Measurements from ENCODE around the gene MCM3.

DNA sequence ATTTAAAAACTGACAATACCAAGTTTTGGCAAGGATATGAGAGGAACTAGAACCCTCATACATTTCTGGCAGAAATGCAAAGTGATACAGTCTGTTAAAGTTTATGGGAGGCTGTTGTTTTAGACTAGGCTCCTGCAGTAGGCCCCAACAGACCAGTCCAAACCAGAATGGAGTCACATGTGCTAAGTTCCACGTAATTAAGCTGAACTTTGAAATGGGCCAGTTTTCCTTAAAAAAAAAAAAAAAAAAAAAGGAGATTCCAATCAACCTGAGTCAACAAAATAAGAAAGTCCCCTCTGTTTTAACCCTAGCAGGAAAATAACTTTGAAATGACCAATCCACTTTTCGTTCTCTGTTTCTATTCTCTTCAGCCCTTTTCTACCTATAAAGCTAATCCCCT lies 66.8 kb downstream of the MCM3 start:
- TF ChIP-seq, protein P1, sequence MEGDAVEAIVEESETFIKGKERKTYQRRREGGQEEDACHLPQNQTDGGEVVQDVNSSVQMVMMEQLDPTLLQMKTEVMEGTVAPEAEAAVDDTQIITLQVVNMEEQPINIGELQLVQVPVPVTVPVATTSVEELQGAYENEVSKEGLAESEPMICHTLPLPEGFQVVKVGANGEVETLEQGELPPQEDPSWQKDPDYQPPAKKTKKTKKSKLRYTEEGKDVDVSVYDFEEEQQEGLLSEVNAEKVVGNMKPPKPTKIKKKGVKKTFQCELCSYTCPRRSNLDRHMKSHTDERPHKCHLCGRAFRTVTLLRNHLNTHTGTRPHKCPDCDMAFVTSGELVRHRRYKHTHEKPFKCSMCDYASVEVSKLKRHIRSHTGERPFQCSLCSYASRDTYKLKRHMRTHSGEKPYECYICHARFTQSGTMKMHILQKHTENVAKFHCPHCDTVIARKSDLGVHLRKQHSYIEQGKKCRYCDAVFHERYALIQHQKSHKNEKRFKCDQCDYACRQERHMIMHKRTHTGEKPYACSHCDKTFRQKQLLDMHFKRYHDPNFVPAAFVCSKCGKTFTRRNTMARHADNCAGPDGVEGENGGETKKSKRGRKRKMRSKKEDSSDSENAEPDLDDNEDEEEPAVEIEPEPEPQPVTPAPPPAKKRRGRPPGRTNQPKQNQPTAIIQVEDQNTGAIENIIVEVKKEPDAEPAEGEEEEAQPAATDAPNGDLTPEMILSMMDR (IDR thresholded peaks at IDR 0.05; ENCODE audit: low read length) = no peak
- TF ChIP-seq EZH2 (IDR thresholded peaks at IDR 0.05; ENCODE audit: borderline replicate concordance, low read length) = no peak

All from OCI-LY1 (cell line).